DOHH2 (cell line): Measurements from ENCODE around the gene PKM.
"Not testable (repeated sequence)": the region's sequence is repeated elsewhere in the genome, so short reads cannot be mapped to it uniquely, and the experiment has no call there.

Source experiments
- H3F3A ChIP-seq: fragments of 200-600 bp; sonication (generic), shearing (Covaris generic); 2 replicates; pipeline ENCODE4 v1.6.0; 2016; ENCODE audit warnings: antibody characterized with exemption, mild to moderate bottlenecking; ENCODE audit not compliant: control insufficient read depth, insufficient read depth
- H3K27ac ChIP-seq: fragments of 200-600 bp; sonication (generic); 2 replicates; pipeline ENCODE4 v1.5.1; 2014; ENCODE audit warnings: low read depth, mild to moderate bottlenecking, low read length, moderate library complexity
- H3K27me3 ChIP-seq: fragments of 200-600 bp; sonication (generic); 2 replicates; pipeline ENCODE4 v1.6.1; 2014; ENCODE audit warnings: mild to moderate bottlenecking, low read length, mixed read lengths; ENCODE audit not compliant: control insufficient read depth
- H3K36me3 ChIP-seq: fragments of 200-600 bp; sonication (generic); 2 replicates; pipeline ENCODE4 v1.6.1; 2014; ENCODE audit warnings: mild to moderate bottlenecking, low read length, moderate library complexity, mixed read lengths; ENCODE audit not compliant: control insufficient read depth
- H3K4me1 ChIP-seq: fragments of 200-600 bp; sonication (generic); 2 replicates; pipeline ENCODE4 v1.6.1; 2014; ENCODE audit warnings: mild to moderate bottlenecking, low read length, mixed read lengths; ENCODE audit not compliant: control insufficient read depth
- H3K4me2 ChIP-seq: fragments of 200-600 bp; sonication (generic); 2 replicates; pipeline ENCODE4 v1.6.0; 2014; ENCODE audit warnings: mild to moderate bottlenecking, low read length, moderate library complexity
- H3K4me3 ChIP-seq: fragments of 200-600 bp; sonication (generic); 2 replicates; pipeline ENCODE4 v1.5.1; 2014; ENCODE audit warnings: mild to moderate bottlenecking, low read length, mixed read lengths
- H3K79me2 ChIP-seq: fragments of 200-600 bp; sonication (generic); 2 replicates; pipeline ENCODE4 v1.6.1; 2014; ENCODE audit warnings: mild to moderate bottlenecking, low read length, mixed read lengths; ENCODE audit not compliant: control insufficient read depth
- H3K9me2 ChIP-seq: fragments of 200-600 bp; sonication (generic); replicated peaks from 2 replicates; pipeline ENCODE4 v1.6.1; 2014; ENCODE audit warnings: mild to moderate bottlenecking, low read length, mixed read lengths; ENCODE audit not compliant: control insufficient read depth
- H3K9me3 ChIP-seq: fragments of 200-600 bp; sonication (generic); 2 replicates; pipeline ENCODE4 v1.6.1; 2014; ENCODE audit warnings: antibody characterized with exemption, low read length, mixed read lengths; ENCODE audit not compliant: control insufficient read depth, insufficient read depth
- H4K20me1 ChIP-seq: fragments of 200-600 bp; sonication (generic); 2 replicates; pipeline ENCODE4 v1.6.0; 2014; ENCODE audit warnings: low read depth, mild to moderate bottlenecking, antibody characterized with exemption, low read length, moderate library complexity; ENCODE audit not compliant: control insufficient read depth, insufficient read depth
- EZH2phosphoT487 ChIP-seq: fragments of 200-600 bp; sonication (generic); IDR thresholded peaks from 2 replicates; pipeline ENCODE4 v1.6.1; 2017; ENCODE audit warnings: borderline replicate concordance, mild to moderate bottlenecking, antibody characterized with exemption, low read length, moderate library complexity, mixed read lengths
- TF ChIP-seq, protein P1 (sequence below): fragments of 200-600 bp; sonication (generic); IDR thresholded peaks from one replicate; pipeline ENCODE4 v1.5.1; 2014; ENCODE audit warnings: antibody characterized with exemption, mild to moderate bottlenecking, low read depth, low read length; ENCODE audit not compliant: poor library complexity, severe bottlenecking

PKM gene

DNA sequence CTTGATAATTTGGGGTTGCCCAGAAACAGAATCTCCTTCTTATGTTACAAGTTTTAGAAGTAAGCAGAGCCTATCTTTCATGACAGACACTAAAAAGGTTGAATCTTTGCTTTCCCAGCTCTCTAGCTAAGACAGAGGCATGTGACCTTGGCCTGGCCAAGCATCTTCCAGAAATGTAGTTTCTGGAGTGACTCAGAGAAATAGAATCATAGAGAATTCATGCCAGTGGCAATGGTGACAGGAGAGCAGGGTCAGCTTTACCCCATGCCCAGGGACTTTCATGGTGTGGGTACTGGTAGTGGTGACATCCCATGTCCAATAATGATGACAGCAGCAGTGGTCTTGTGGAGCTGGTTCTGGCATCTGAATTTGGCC, 45.3 kb upstream of the PKM start:
- Histone ChIP-seq H3K27ac (no peak overlapping the region), H3K9me2 (0 out of 2 replicates have a peak, but pooled peaks cover 2% of the 10 kb centered on the region), H3K4me2 (no peak overlapping the region), H3K36me3 (peaks cover 6% of the 10 kb centered on the region; the same call in 1 of the 2 replicates), H3K27me3 (peaks cover 3% of the 10 kb centered on the region), H3K9me3 (no peaks in the 10 kb centered on the region), H3K4me1 (peaks cover 14% of the 10 kb centered on the region), H3K79me2 (peaks cover 17% of the 10 kb centered on the region), H3F3A (no peaks in the 10 kb centered on the region), H4K20me1 (no peaks in the 10 kb centered on the region), H3K4me3 (no peak overlapping the region)
- TF ChIP-seq EZH2phosphoT487 = no peak
- TF ChIP-seq, protein P1, sequence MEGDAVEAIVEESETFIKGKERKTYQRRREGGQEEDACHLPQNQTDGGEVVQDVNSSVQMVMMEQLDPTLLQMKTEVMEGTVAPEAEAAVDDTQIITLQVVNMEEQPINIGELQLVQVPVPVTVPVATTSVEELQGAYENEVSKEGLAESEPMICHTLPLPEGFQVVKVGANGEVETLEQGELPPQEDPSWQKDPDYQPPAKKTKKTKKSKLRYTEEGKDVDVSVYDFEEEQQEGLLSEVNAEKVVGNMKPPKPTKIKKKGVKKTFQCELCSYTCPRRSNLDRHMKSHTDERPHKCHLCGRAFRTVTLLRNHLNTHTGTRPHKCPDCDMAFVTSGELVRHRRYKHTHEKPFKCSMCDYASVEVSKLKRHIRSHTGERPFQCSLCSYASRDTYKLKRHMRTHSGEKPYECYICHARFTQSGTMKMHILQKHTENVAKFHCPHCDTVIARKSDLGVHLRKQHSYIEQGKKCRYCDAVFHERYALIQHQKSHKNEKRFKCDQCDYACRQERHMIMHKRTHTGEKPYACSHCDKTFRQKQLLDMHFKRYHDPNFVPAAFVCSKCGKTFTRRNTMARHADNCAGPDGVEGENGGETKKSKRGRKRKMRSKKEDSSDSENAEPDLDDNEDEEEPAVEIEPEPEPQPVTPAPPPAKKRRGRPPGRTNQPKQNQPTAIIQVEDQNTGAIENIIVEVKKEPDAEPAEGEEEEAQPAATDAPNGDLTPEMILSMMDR = no peak

- not testable (repeated sequence) for H3K9me3 ChIP-seq, H4K20me1 ChIP-seq, H3K9me2 ChIP-seq, H3K27me3 ChIP-seq, H3F3A ChIP-seq, H3K27ac ChIP-seq, H3K4me3 ChIP-seq, H3K4me2 ChIP-seq
- peaks cover 11% of the 10 kb centered on the region for H3K36me3 ChIP-seq
- peaks cover 22% of the 10 kb centered on the region for H3K79me2 ChIP-seq
- H3K4me1 ChIP-seq = peaks cover 19% of the 10 kb centered on the region
Measured at GRCh38 chr15:72275635-72276325, 44.8 kb upstream of the PKM start.

GRCh38 chr15:72272997-72273352, 42.0 kb upstream of the PKM start:
- H3K9me3 ChIP-seq = no peaks in the 10 kb centered on the region
- TF ChIP-seq, protein P1 = no peak
- TF ChIP-seq EZH2phosphoT487 = no peak

DNA sequence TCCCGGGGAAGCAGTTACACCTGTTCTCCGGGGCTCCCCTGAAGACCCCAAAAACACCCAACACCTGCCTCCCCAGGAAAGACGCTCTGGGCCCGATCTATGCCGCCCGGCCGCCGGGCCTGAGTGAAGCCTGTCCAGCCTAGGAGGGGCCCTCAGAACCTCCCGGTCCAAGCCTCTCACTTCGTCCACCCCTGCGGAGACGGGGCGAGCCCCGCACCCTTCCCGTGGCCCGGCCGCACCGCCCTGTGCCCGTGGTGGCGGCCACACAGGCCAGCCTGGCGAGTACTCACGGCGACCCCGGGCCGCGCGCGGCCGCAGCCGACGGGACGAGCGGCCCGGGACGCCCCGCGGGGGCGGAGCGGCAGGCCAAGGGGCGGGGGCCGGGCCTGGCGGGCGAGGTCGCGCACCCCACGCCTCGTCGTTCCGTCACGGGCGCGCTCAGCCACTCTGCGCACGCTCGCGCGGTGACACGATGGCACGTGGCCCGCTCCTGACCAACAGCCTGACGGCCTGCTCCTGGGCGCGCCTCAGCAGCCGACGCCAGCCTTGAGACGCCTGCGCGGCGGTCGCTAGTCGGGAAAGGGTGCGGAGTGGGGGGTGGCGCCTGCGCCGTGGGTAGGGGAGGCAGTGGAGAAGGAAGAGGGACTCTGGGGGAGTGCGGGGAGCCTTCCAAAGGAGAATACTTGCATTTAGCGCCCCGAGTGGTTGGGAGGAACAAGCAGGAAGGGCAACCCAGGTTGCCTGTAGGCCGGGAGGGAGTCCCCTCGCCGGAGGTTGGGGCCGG, 41.4 kb upstream of the PKM start, which contains the start of gene PARP6:
Gene PARP6, minus strand, starts transcription at position 342 of the 784 bp plus-strand sequence. CDS start 5,077 bp downstream, outside the sequence.
- TF ChIP-seq EZH2phosphoT487 = no peak
- TF ChIP-seq, protein P1 = peak; percentile 68
- no peaks in the 10 kb centered on the region for H3K9me3 ChIP-seq
- peak within 1 kb of the TSS; percentile 90 for H3K4me3 ChIP-seq

More at GRCh38 chr15:72272997-72273352, 42.0 kb upstream of the PKM start:
- peaks cover 29% of the 10 kb centered on the region for H3K4me1 ChIP-seq
- H3K79me2 ChIP-seq = peaks cover 40% of the 10 kb centered on the region
- H4K20me1 ChIP-seq = no peaks in the 10 kb centered on the region
- H3K9me2 ChIP-seq = 0 out of 2 replicates have a peak, but pooled peaks cover 2% of the 10 kb centered on the region
- peak overlapping the region; percentile 90 for H3K4me2 ChIP-seq
- no peaks in the 10 kb centered on the region; the same call in 1 of the 2 replicates for H3K27me3 ChIP-seq
- peaks cover 35% of the 10 kb centered on the region for H3K36me3 ChIP-seq
- H3K27ac ChIP-seq = no peak overlapping the region
- 0 out of 2 replicates have a peak, but pooled peaks cover 3% of the 10 kb centered on the region for H3F3A ChIP-seq
- peak overlapping the region; percentile 79 for H3K4me3 ChIP-seq

More for the DNA sequence above, 41.4 kb upstream of the PKM start, which contains the start of gene PARP6:
- Histone ChIP-seq H3K27me3 (no peaks in the 10 kb centered on the region; the same call in 1 of the 2 replicates), H4K20me1 (no peaks in the 10 kb centered on the region), H3K27ac (peak within 1 kb of the TSS; percentile 38), H3K9me2 (0 out of 2 replicates have a peak, but pooled peaks cover 2% of the 10 kb centered on the region), H3K4me2 (peak within 1 kb of the TSS; percentile 90), H3F3A (0 out of 2 replicates have a peak, but pooled peaks cover 3% of the 10 kb centered on the region), H3K4me1 (peaks cover 29% of the 10 kb centered on the region), H3K79me2 (peaks cover 41% of the 10 kb centered on the region), H3K36me3 (peaks cover 41% of the 10 kb centered on the region)
